IMR-90 (cell line): ENCODE data around the gene FOXO3. TPM values are rescaled to one million over a fixed set of nuclear protein-coding genes. Genes with fewer than 3 reads are reported as not detected.

Source experiments
- ATAC-seq: fragments of 200-7000 bp; cut with Tn5 transposase; 2 replicates; pipeline ENCODE4 v1.9.1; 2020; ENCODE audit warnings: low read depth, mild to moderate bottlenecking, moderate library complexity
- BruUV-seq: library from RNA; stranded (reverse); fragments of 400-500 nt; replicated peaks from 2 replicates; lab custom pipeline; 2021; lab: Mats Ljungman, UMichigan
- CTCF ChIA-PET: fragments of 300-600 bp; formaldehyde crosslinking; extraction: SDS; loops from one replicate; lab custom pipeline; 2021; ENCODE audit warnings: antibody characterized with exemption; lab: Yijun Ruan, JAX
- POLR2A ChIA-PET: fragments of 300-600 bp; sonication (Branson Sonifier 250); formaldehyde crosslinking; loops from one replicate; lab custom pipeline; 2022; ENCODE audit warnings: antibody characterized with exemption; ENCODE audit not compliant: unreplicated experiment; lab: Charles Lee
- DNase-seq: peaks from one replicate; pipeline ENCODE4 v3.0.0; 2013
- H2AFZ ChIP-seq: replicated peaks from 2 replicates; pipeline ENCODE3; 2013; ENCODE audit warnings: low read length, mild to moderate bottlenecking; ENCODE audit not compliant: poor library complexity
- H2AK5ac ChIP-seq: 2 replicates; pipeline ENCODE4 v1.6.1; 2013; ENCODE audit warnings: low read depth, low read length, inconsistent platforms
- H2AK9ac ChIP-seq: replicated peaks from 2 replicates; pipeline ENCODE3; 2013; ENCODE audit warnings: mild to moderate bottlenecking, low read depth, low read length, moderate library complexity; ENCODE audit not compliant: poor library complexity
- H2BK120ac ChIP-seq: 2 replicates; pipeline ENCODE4 v1.6.1; 2013; ENCODE audit warnings: low read depth, low read length, inconsistent platforms
- H2BK15ac ChIP-seq: 3 replicates; pipeline ENCODE4 v1.6.1; 2013; ENCODE audit warnings: low read depth, low read length, inconsistent platforms
- H2BK20ac ChIP-seq: 2 replicates; pipeline ENCODE4 v1.6.1; 2013; ENCODE audit warnings: low read depth, mild to moderate bottlenecking, inconsistent platforms, low read length, moderate library complexity
- H2BK5ac ChIP-seq: 2 replicates; pipeline ENCODE4 v1.6.1; 2013; ENCODE audit warnings: mild to moderate bottlenecking, low read depth, low read length, inconsistent platforms; ENCODE audit not compliant: poor library complexity, severe bottlenecking
- H3K14ac ChIP-seq: replicated peaks from 2 replicates; pipeline ENCODE4 v1.6.1; 2013; ENCODE audit warnings: low read depth, low read length, inconsistent platforms
- H3K18ac ChIP-seq: 2 replicates; pipeline ENCODE4 v1.6.1; 2013; ENCODE audit warnings: low read depth, low read length, control low read depth
- H3K23ac ChIP-seq: 2 replicates; pipeline ENCODE4 v1.6.1; 2013; ENCODE audit warnings: low read depth, low read length, inconsistent platforms
- H3K27ac ChIP-seq: 2 replicates; pipeline ENCODE4 v1.5.1; 2013; ENCODE audit warnings: mild to moderate bottlenecking, control low read depth, low read length; ENCODE audit not compliant: insufficient read depth
- H3K27me3 ChIP-seq: 2 replicates; pipeline ENCODE4 v1.6.1; 2013; ENCODE audit warnings: low read length; ENCODE audit not compliant: control insufficient read depth, insufficient read depth
- H3K36me3 ChIP-seq: 2 replicates; pipeline ENCODE4 v1.6.1; 2013; ENCODE audit warnings: low read length, mixed read lengths; ENCODE audit not compliant: control insufficient read depth, insufficient read depth
- H3K4ac ChIP-seq: 2 replicates; pipeline ENCODE4 v1.6.1; 2013; ENCODE audit warnings: low read depth, low read length, inconsistent platforms
- H3K4me1 ChIP-seq: 2 replicates; pipeline ENCODE4 v1.6.1; 2013; ENCODE audit warnings: low read length, mixed read lengths; ENCODE audit not compliant: control insufficient read depth, insufficient read depth
- H3K4me2 ChIP-seq: 2 replicates; pipeline ENCODE4 v1.6.1; 2013; ENCODE audit warnings: low read depth, mild to moderate bottlenecking, control low read depth, low read length, moderate library complexity
- H3K4me3 ChIP-seq: 2 replicates; pipeline ENCODE4 v1.5.1; 2013; ENCODE audit warnings: low read depth, mild to moderate bottlenecking, control low read depth, low read length, moderate library complexity; ENCODE audit not compliant: insufficient read depth
- H3K56ac ChIP-seq: 2 replicates; pipeline ENCODE4 v1.6.1; 2013; ENCODE audit warnings: low read length, inconsistent platforms; ENCODE audit not compliant: insufficient read depth; ENCODE audit errors: extremely low read depth
- H3K79me1 ChIP-seq, 2 experiments: 2 replicates each; pipeline ENCODE4 v1.6.1; 2013; ENCODE audit warnings: low read length in 2 of 2, inconsistent platforms in 1 of 2, low read depth in 1 of 2
- H3K9ac ChIP-seq: 2 replicates; pipeline ENCODE4 v1.6.1; 2013; ENCODE audit warnings: low read depth, low read length, control low read depth
- H3K9me1 ChIP-seq: 2 replicates; pipeline ENCODE4 v1.6.1; 2013; ENCODE audit warnings: low read length, inconsistent platforms; ENCODE audit not compliant: insufficient read depth
- H3K9me3 ChIP-seq: 2 replicates; pipeline ENCODE4 v1.6.1; 2013; ENCODE audit warnings: low read length; ENCODE audit not compliant: control insufficient read depth, insufficient read depth
- H4K20me1 ChIP-seq: 2 replicates; pipeline ENCODE4 v1.6.1; 2013; ENCODE audit warnings: low read length, inconsistent platforms; ENCODE audit not compliant: insufficient read depth
- H4K5ac ChIP-seq: 2 replicates; pipeline ENCODE4 v1.6.1; 2013; ENCODE audit warnings: mild to moderate bottlenecking, low read depth, low read length, control low read depth
- H4K8ac ChIP-seq, 2 experiments: 2 replicates each; pipeline ENCODE4 v1.6.1; 2013; ENCODE audit warnings: low read depth in 2 of 2, low read length in 2 of 2, control low read depth in 1 of 2, inconsistent platforms in 1 of 2
- H4K91ac ChIP-seq: 2 replicates; pipeline ENCODE4 v1.6.1; 2013; ENCODE audit warnings: low read depth, low read length, inconsistent platforms; ENCODE audit not compliant: insufficient read depth
- BHLHE40 ChIP-seq: fragments of 150-350 bp; IDR thresholded peaks from 2 replicates; pipeline ENCODE4 v1.6.1; 2016; ENCODE audit warnings: mild to moderate bottlenecking, low read depth, low read length
- CEBPB ChIP-seq: IDR thresholded peaks from 2 replicates; pipeline ENCODE4 v1.6.1; 2012; ENCODE audit warnings: low read depth, low read length, improper control_type of control experiment
- CHD1 ChIP-seq: IDR thresholded peaks from 2 replicates; pipeline ENCODE4 v1.6.1; 2012; ENCODE audit warnings: low read depth, low read length, improper control_type of control experiment
- CTCF ChIP-seq: conservative IDR thresholded peaks from 2 replicates; pipeline ENCODE4 v1.5.1; 2012; ENCODE audit warnings: mild to moderate bottlenecking, low read depth, low read length, improper control_type of control experiment
- ELK1 ChIP-seq: fragments of 150-350 bp; IDR thresholded peaks from 2 replicates; pipeline ENCODE4 v1.6.1; 2016; ENCODE audit warnings: low read depth, mild to moderate bottlenecking, low read length, moderate library complexity, borderline replicate concordance
- FOS ChIP-seq: fragments of 150-350 bp; IDR thresholded peaks from 2 replicates; pipeline ENCODE4 v1.6.1; 2016; ENCODE audit warnings: low read depth, low read length
- MAFK ChIP-seq: IDR thresholded peaks from 2 replicates; pipeline ENCODE4 v1.6.1; 2012; ENCODE audit warnings: low read depth, low read length, improper control_type of control experiment
- MAZ ChIP-seq: IDR thresholded peaks from 2 replicates; pipeline ENCODE4 v1.6.1; 2012; ENCODE audit warnings: low read depth, mild to moderate bottlenecking, low read length, improper control_type of control experiment, moderate library complexity, borderline replicate concordance
- MXI1 ChIP-seq: IDR thresholded peaks from 2 replicates; pipeline ENCODE4 v1.6.1; 2012; ENCODE audit warnings: low read depth, mild to moderate bottlenecking, low read length, moderate library complexity, borderline replicate concordance
- NFE2L2 ChIP-seq: fragments of 150-350 bp; IDR thresholded peaks from 2 replicates; pipeline ENCODE4 v1.6.1; 2016; ENCODE audit warnings: low read depth, mild to moderate bottlenecking, low read length
- POLR2A ChIP-seq: IDR thresholded peaks from 2 replicates; pipeline ENCODE4 v1.6.1; 2012; ENCODE audit warnings: mild to moderate bottlenecking, low read depth, low read length
- RAD21 ChIP-seq: IDR thresholded peaks from 2 replicates; pipeline ENCODE4 v1.6.1; 2012; ENCODE audit warnings: low read length, improper control_type of control experiment
- RCOR1 ChIP-seq: IDR thresholded peaks from 2 replicates; pipeline ENCODE4 v1.6.1; 2012; ENCODE audit warnings: mild to moderate bottlenecking, low read length, improper control_type of control experiment; ENCODE audit not compliant: insufficient replicate concordance
- RFX5 ChIP-seq: IDR thresholded peaks from 2 replicates; pipeline ENCODE4 v1.8.0; 2012; ENCODE audit warnings: low read depth, mild to moderate bottlenecking, low read length, moderate library complexity
- SMC3 ChIP-seq: fragments of 150-350 bp; IDR thresholded peaks from 2 replicates; pipeline ENCODE4 v1.6.1; 2016; ENCODE audit warnings: low read depth, mild to moderate bottlenecking, antibody characterized with exemption, low read length, moderate library complexity
- USF2 ChIP-seq: fragments of 150-350 bp; IDR thresholded peaks from 2 replicates; pipeline ENCODE4 v1.6.1; 2017; ENCODE audit warnings: mild to moderate bottlenecking, antibody characterized with exemption, low read length, low read depth
- WGBS, 2 experiments: methylation state at CpG; one replicate each; pipeline versions ENCODE4 v1.1.5 to v1.1.7; 2013; ENCODE audit warnings: missing lambda C conversion rate in 2 of 2; ENCODE audit not compliant: insufficient read length in 1 of 2; ENCODE audit errors: extremely low coverage in 2 of 2; 5-methylcytosine and 5-hydroxymethylcytosine counted together
- dilution Hi-C: fragments of 300-500 bp; cut with HindIII; formaldehyde crosslinking; loops from one replicate; pipeline ENCODE4 v1.14.3; 2018; ENCODE audit warnings: low sequenced_read_pairs; ENCODE audit not compliant: unreplicated experiment
- in situ Hi-C: fragments of 300-500 bp; cut with MboI; formaldehyde crosslinking; loops from 3 replicates; pipeline ENCODE4 v1.14.3; 2019; ENCODE audit warnings: low sequenced_read_pairs, inconsistent platforms, mixed read lengths
- intact Hi-C: fragments of 100-400 bp; cut with micrococcal nuclease; formaldehyde crosslinking; loops from 2 replicates; pipeline ENCODE4 v1.10.0; 2022
- polyA plus RNA-seq, 3 experiments: library from polyadenylated mRNA; depleted of rRNA; stranded (reverse); fragments of >200 nt; gene quantifications; 2 replicates each; pipeline ENCODE4 v1.2.3, GENCODE V29; 2012; ENCODE audit warnings: low replicate concordance in 1 of 3
- total RNA-seq: library from RNA; depleted of rRNA; stranded (reverse); fragments of >200 nt; gene quantifications from 2 replicates; pipeline ENCODE4 v1.2.3, GENCODE V29; 2012

Gene FOXO3
- total and polyA plus RNA-seq, 2 of the 4 experiments (the other 2 are of a cell fraction) = 17.5 to 38.7 TPM

- Histone ChIP-seq H4K91ac (no peak overlapping the region), H2AFZ (no peak overlapping the region), H4K20me1 (peaks cover 5% of the 10 kb centered on the region; the same call in 1 of the 2 replicates), H3K4me1 (peaks cover 16% of the 10 kb centered on the region), H4K8ac (no peak overlapping the region), H2BK20ac (no peak overlapping the region), H3K4me3 (no peak overlapping the region), H3K9me3 (no peaks in the 10 kb centered on the region), H2BK15ac (no peak overlapping the region), H3K23ac (no peak overlapping the region), H3K36me3 (no peaks in the 10 kb centered on the region), H2AK5ac (no peak overlapping the region; the same call in 1 of the 2 replicates), H4K5ac (no peak overlapping the region), H3K18ac (no peak overlapping the region), H3K56ac (no peak overlapping the region), H3K14ac (no peak overlapping the region), H3K4me2 (no peak overlapping the region), H2AK9ac (no peak overlapping the region), H3K27me3 (no peaks in the 10 kb centered on the region), H3K79me1 (peaks cover 0 to 20% of the 10 kb centered on the region in 2 experiments; a peak in 2 of 4 replicates), H2BK120ac (no peak overlapping the region; the same call in 1 of the 2 replicates), H3K4ac (no peak overlapping the region), H3K27ac (no peak overlapping the region), H2BK5ac (no peak overlapping the region), H3K9ac (no peak overlapping the region), H3K9me1 (peaks cover 17% of the 10 kb centered on the region)
- in situ Hi-C loops = no loop called here
- TF ChIP-seq RFX5 (no peak), ELK1 (no peak), MAFK (no peak), SMC3 (no peak), USF2 (no peak), NFE2L2 (no peak), BHLHE40 (no peak), CTCF (no peak), RAD21 (no peak), MAZ (no peak), RCOR1 (no peak), CHD1 (no peak), FOS (no peak), CEBPB (no peak), MXI1 (no peak), POLR2A (no peak)
- intact Hi-C loops = no loop called here
- DNase-seq (no peak), ATAC-seq (no peak)
- ChIA-PET CTCF (no interaction called here), POLR2A (no interaction called here)
- BruUV-seq = no TSS peak
- WGBS, 2 experiments = no CpG with 5 or more reads among the region's 2 CpGs
- dilution Hi-C loops = no loop called here
Measured at GRCh38 chr6:108693430-108694154, 132.9 kb downstream of the FOXO3 start.
